ENCODE measurements around the gene MARCO. TPM values are rescaled to one million over a fixed set of nuclear protein-coding genes. Genes with fewer than 3 reads are reported as not detected.

MARCO gene
- polyA plus RNA-seq, 1 of the 3 experiments (the other 2 are of a cell fraction), result not detected

DNA sequence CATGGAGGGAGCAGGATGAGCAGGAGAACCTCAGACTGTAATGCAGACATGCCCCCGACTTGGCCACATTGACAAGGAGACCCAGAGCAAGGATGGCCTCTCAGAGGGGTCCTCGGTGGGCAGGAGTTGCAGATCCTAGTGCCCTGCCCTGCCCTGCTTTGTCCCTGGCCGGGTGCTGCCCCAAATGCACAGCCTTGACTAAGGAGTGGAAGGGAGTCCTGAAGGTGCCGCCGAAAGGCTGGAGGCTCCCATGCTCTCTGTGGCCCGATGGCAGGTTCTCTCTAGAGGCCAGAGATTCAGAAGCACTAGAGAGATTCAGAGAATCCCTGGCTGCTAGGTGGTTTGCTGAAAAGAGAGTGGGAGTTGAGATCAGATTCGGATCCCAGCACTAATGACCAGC lies 64.4 kb downstream of the MARCO start:
- Histone ChIP-seq H3F3A (replicated peaks; ENCODE audit: insufficient read depth) (no peaks in the 10 kb centered on the region), H3K27me3 (ENCODE audit: insufficient read depth) (peaks cover 17% of the 10 kb centered on the region; the same call in 1 of the 2 replicates), H3K4me3 (ENCODE audit: low read depth in 2 of 2, low read length in 1 of 2) (no peak overlapping the region), H2AFZ (ENCODE audit: low read depth) (no peak overlapping the region), H3K9me2 (no peaks in the 10 kb centered on the region), H3K36me3 (replicated peaks in 1 of 2; ENCODE audit: control insufficient read depth in 1 of 2, insufficient read depth in 2 of 2, low read length in 1 of 2) (no peaks in the 10 kb centered on the region), H4K20me1 (ENCODE audit: insufficient read depth) (no peaks in the 10 kb centered on the region), H3K4me2 (no peak overlapping the region), H3K9me3 (no peaks in the 10 kb centered on the region), H3K79me2 (ENCODE audit: insufficient read depth) (no peaks in the 10 kb centered on the region), H3K9ac (no peak overlapping the region), H3K4me1 (ENCODE audit: control insufficient read depth in 1 of 2, insufficient read depth in 2 of 2, low read depth in 1 of 2, low read length in 1 of 2) (peaks cover 0 to 2% of the 10 kb centered on the region in 2 experiments; a peak in 1 of 4 replicates), H3K27ac (ENCODE audit: low read depth in 2 of 2, low read length in 1 of 2) (no peak overlapping the region)
- ChIA-PET POLR2A (no interaction called here), CTCF (no interaction called here)
- 32% methylated on average over 7 of the region's 7 CpGs for WGBS (ENCODE audit: low lambda C conversion rate)
- DNase-seq, result no peak
- TF ChIP-seq ELF1 (IDR thresholded peaks at IDR 0.05) (no peak), JUND (IDR thresholded peaks at IDR 0.05) (no peak), SMC3 (IDR thresholded peaks at IDR 0.05; ENCODE audit: low read depth, low read length) (no peak), FOXJ3 (CRISPR knock-in tag; IDR thresholded peaks at IDR 0.05) (no peak), FOXM1 (IDR thresholded peaks at IDR 0.05; ENCODE audit: low read depth) (no peak), EP300 (IDR thresholded peaks at IDR 0.05; ENCODE audit: borderline replicate concordance in 1 of 2, low read depth in 1 of 2, low read length in 1 of 2) (no peak), TAF1 (IDR thresholded peaks at IDR 0.05; ENCODE audit: borderline replicate concordance, low read depth, low read length) (no peak), MEF2A (IDR thresholded peaks at IDR 0.05; ENCODE audit: borderline replicate concordance, low read depth) (no peak), NFIC (IDR thresholded peaks at IDR 0.05; ENCODE audit: borderline replicate concordance) (no peak), RXRA (IDR thresholded peaks at IDR 0.05; ENCODE audit: borderline replicate concordance, low read depth) (no peak), RAD21 (IDR thresholded peaks at IDR 0.05; ENCODE audit: low read length) (no peak), NRF1 (IDR thresholded peaks at IDR 0.05; ENCODE audit: low read depth, low read length) (no peak), CHD2 (IDR thresholded peaks at IDR 0.05; ENCODE audit: low read length, partially characterized antibody) (no peak), TCF12 (IDR thresholded peaks at IDR 0.05) (no peak), SIN3A (IDR thresholded peaks at IDR 0.05; ENCODE audit: borderline replicate concordance, low read depth, low read length) (no peak)
- TF ChIP-seq, protein P1, sequence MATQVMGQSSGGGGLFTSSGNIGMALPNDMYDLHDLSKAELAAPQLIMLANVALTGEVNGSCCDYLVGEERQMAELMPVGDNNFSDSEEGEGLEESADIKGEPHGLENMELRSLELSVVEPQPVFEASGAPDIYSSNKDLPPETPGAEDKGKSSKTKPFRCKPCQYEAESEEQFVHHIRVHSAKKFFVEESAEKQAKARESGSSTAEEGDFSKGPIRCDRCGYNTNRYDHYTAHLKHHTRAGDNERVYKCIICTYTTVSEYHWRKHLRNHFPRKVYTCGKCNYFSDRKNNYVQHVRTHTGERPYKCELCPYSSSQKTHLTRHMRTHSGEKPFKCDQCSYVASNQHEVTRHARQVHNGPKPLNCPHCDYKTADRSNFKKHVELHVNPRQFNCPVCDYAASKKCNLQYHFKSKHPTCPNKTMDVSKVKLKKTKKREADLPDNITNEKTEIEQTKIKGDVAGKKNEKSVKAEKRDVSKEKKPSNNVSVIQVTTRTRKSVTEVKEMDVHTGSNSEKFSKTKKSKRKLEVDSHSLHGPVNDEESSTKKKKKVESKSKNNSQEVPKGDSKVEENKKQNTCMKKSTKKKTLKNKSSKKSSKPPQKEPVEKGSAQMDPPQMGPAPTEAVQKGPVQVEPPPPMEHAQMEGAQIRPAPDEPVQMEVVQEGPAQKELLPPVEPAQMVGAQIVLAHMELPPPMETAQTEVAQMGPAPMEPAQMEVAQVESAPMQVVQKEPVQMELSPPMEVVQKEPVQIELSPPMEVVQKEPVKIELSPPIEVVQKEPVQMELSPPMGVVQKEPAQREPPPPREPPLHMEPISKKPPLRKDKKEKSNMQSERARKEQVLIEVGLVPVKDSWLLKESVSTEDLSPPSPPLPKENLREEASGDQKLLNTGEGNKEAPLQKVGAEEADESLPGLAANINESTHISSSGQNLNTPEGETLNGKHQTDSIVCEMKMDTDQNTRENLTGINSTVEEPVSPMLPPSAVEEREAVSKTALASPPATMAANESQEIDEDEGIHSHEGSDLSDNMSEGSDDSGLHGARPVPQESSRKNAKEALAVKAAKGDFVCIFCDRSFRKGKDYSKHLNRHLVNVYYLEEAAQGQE (IDR thresholded peaks at IDR 0.05; ENCODE audit: low read depth, low read length), result no peak
- TF ChIP-seq, protein P2, sequence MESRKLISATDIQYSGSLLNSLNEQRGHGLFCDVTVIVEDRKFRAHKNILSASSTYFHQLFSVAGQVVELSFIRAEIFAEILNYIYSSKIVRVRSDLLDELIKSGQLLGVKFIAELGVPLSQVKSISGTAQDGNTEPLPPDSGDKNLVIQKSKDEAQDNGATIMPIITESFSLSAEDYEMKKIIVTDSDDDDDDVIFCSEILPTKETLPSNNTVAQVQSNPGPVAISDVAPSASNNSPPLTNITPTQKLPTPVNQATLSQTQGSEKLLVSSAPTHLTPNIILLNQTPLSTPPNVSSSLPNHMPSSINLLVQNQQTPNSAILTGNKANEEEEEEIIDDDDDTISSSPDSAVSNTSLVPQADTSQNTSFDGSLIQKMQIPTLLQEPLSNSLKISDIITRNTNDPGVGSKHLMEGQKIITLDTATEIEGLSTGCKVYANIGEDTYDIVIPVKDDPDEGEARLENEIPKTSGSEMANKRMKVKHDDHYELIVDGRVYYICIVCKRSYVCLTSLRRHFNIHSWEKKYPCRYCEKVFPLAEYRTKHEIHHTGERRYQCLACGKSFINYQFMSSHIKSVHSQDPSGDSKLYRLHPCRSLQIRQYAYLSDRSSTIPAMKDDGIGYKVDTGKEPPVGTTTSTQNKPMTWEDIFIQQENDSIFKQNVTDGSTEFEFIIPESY (IDR thresholded peaks at IDR 0.05; ENCODE audit: borderline replicate concordance, low read depth), result no peak
- TF ChIP-seq, protein P3, sequence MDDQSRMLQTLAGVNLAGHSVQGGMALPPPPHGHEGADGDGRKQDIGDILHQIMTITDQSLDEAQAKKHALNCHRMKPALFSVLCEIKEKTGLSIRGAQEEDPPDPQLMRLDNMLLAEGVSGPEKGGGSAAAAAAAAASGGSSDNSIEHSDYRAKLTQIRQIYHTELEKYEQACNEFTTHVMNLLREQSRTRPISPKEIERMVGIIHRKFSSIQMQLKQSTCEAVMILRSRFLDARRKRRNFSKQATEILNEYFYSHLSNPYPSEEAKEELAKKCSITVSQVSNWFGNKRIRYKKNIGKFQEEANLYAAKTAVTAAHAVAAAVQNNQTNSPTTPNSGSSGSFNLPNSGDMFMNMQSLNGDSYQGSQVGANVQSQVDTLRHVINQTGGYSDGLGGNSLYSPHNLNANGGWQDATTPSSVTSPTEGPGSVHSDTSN (IDR thresholded peaks at IDR 0.05), result no peak
- TF ChIP-seq, protein P4, sequence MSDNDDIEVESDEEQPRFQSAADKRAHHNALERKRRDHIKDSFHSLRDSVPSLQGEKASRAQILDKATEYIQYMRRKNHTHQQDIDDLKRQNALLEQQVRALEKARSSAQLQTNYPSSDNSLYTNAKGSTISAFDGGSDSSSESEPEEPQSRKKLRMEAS (IDR thresholded peaks at IDR 0.05; ENCODE audit: low read depth), result no peak

Data from SK-N-SH (cell line).